NCI-H69 (cell line): ENCODE data around the gene ABCC5.
A peak's percentile ranks its signal among the peaks of the same experiment; 100 is the strongest.

ENCODE experiments used
- DNase-seq: peaks from one replicate; lab custom pipeline; 2025; lab: John Stamatoyannopoulos, UW

Gene ABCC5

GRCh38 chr3:183975981-183976662 is 41.6 kb downstream of the ABCC5 start:
- DNase-seq, result no peak

GRCh38 chr3:183968666-183969245 is 48.9 kb downstream of the ABCC5 start:
- DNase-seq, result no peak

GRCh38 chr3:183967693-183968092 is 50.0 kb downstream of the ABCC5 start:
- no peak for DNase-seq

- DNase-seq, result no peak
Measured at GRCh38 chr3:183966361-183966791, 51.3 kb downstream of the ABCC5 start.

GRCh38 chr3:183962807-183963206 is 54.9 kb downstream of the ABCC5 start:
- no peak for DNase-seq

- DNase-seq, result no peak
Measured at GRCh38 chr3:183959214-183959613, 58.5 kb downstream of the ABCC5 start.

- DNase-seq, result no peak
Measured at GRCh38 chr3:183958775-183959174, 58.9 kb downstream of the ABCC5 start.

GRCh38 chr3:183958226-183958625 is 59.5 kb downstream of the ABCC5 start:
- no peak for DNase-seq

GRCh38 chr3:183954875-183955274 is 62.8 kb downstream of the ABCC5 start:
- no peak for DNase-seq

- DNase-seq, result no peak
Measured at GRCh38 chr3:183953471-183954070, 64.1 kb downstream of the ABCC5 start.

- no peak for DNase-seq
Measured at GRCh38 chr3:183951459-183951858, 66.2 kb downstream of the ABCC5 start.

- no peak for DNase-seq
Measured at GRCh38 chr3:183949690-183950089, 68.0 kb downstream of the ABCC5 start.

- no peak for DNase-seq
Measured at GRCh38 chr3:183946037-183946436, 71.6 kb downstream of the ABCC5 start.

- no peak for DNase-seq
Measured at GRCh38 chr3:183944775-183945174, 72.9 kb downstream of the ABCC5 start.

- no peak for DNase-seq
Measured at GRCh38 chr3:183943739-183944138, 73.9 kb downstream of the ABCC5 start.

- DNase-seq, result no peak
Measured at GRCh38 chr3:183941216-183941615, 76.5 kb downstream of the ABCC5 start.

- no peak for DNase-seq
Measured at GRCh38 chr3:183937601-183938286, 79.9 kb downstream of the ABCC5 start.

GRCh38 chr3:183933160-183933559 is 84.5 kb downstream of the ABCC5 start:
- DNase-seq, result no peak

- DNase-seq, result no peak
Measured at GRCh38 chr3:183931881-183932280, 85.8 kb downstream of the ABCC5 start.

GRCh38 chr3:183930086-183930485 is 87.6 kb downstream of the ABCC5 start:
- DNase-seq, result peak; percentile 19

GRCh38 chr3:183927059-183927458 is 90.6 kb downstream of the ABCC5 start:
- no peak for DNase-seq

GRCh38 chr3:183924956-183925355 is 92.7 kb downstream of the ABCC5 start:
- no peak for DNase-seq

GRCh38 chr3:183924543-183924942 is 93.1 kb downstream of the ABCC5 start:
- no peak for DNase-seq
